Small intestine (tissue), 4 donors: ENCODE results near the gene AGR3. TPM values are rescaled to one million over a fixed set of nuclear protein-coding genes. Genes with fewer than 3 reads are reported as not detected.

ENCODE experiments used
- polyA plus RNA-seq, 4 donors: library from polyadenylated mRNA; stranded (reverse) in 3 of 4; unstranded in 1 of 4; fragments of 200-250 nt in 3 of 4; fragments of 120-200 nt in 1 of 4; gene quantifications; one replicate each; pipeline versions ENCODE4 v1.2.1 to v1.2.3, GENCODE V29; 2013
- donor health status: healthy with polysubstance abuse.
- donor health status: Bipolar disorder and iron deficiency.
- donor health status: healthy.

AGR3 gene
- polyA plus RNA-seq, 4 donors, result 215 to 509 (median 305) TPM

Other genes starting within 250 kb of the AGR3 start
- gene ANKMY2, start 236.2 kb downstream of the AGR3 start, polyA plus RNA-seq, result 10 to 100 TPM; 13.9 to 37.9 (median 14.2) TPM
- gene BZW2, start 235.8 kb downstream of the AGR3 start, polyA plus RNA-seq, result 10 to 100 TPM; 21.9 to 68.1 (median 45.6) TPM
- gene TSPAN13, start 128.2 kb downstream of the AGR3 start, polyA plus RNA-seq, result 100 to 1,000 TPM in 1 of 4 donors, 10 to 100 TPM in 3; 56.2 to 205 (median 63.9) TPM
- gene AGR2, start 77.0 kb downstream of the AGR3 start, polyA plus RNA-seq, result 1,000 to 10,000 TPM in 1 of 4 donors, 100 to 1,000 TPM in 2, 10 to 100 TPM in 1; 79.2 to 1,156 (median 425) TPM